ENCODE measurements around the gene LPCAT1. TPM values are rescaled to one million over a fixed set of nuclear protein-coding genes. Genes with fewer than 3 reads are reported as not detected.
A peak's percentile ranks its signal among the peaks of the same experiment; 100 is the strongest.

LPCAT1 gene
- total and polyA plus RNA-seq, 2 of the 13 experiments (the other 11 are each of a cell fraction or from before 2014, with no cell fraction given), result 29.8 to 90.6 TPM

DNA sequence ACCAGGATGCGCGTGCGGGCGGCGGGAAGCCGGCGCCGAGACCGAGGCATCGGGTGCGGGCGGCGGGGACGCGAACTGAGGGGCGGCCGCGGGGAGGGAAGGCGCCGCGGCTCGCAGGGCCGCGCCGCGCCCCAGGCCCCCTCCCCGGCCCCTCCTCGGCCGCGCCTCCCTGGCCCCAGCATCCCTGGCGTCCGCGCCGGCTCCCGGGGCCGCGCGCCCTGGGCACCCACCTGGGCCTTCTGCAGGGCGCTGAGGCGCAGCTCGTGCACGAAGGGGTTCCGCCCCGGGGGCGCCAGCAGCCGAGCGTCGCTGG, 324 bp downstream of the LPCAT1 start (continued):
- TF ChIP-seq ZNF20 (CRISPR knock-in tag; IDR thresholded peaks at IDR 0.05), result no peak

DNA sequence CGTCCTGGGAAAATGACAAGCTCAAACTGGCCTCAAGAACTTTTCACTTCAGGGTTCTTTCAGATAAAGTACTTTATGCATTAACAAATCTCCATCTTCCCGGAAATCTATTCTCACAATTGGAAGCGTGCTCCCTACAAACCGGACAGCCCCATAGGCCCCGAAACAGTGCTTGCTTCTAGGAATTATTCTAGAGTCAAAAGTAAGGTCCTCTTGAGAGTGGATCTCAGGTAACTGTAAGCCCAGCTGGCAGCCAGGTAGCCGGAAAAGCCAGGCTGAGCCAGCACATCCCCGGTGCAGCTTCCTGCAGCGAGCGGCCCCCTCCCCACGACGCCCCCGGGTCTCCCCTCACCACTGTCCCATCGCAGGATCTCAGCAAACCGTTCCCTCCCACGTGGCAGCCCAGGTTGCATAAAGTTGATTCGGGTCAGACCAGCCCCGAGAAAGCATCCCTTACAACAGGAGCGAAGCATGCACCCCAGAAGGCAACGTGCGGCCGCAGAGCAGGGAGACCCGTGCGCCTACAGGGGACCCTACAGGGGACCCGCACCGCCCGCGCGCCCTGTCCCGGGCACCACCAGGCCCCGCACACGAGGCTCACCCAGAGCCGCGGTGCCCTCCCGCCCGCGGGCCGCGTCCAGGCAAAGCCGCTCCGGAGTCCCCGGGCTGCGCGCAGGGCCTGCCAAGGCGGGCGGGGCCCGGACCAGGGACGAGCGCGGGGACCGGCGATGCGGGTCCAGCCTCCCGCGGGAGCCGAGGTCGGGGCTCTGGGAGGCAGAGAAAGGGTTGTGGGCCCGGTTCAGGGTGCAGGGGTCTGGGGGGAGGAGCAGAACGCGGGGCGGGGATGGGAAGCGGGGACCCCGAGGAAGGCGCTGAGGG, 920 bp downstream of the LPCAT1 start:
- Histone ChIP-seq H4K20me1 (ENCODE audit: insufficient read depth, low read length) (peaks cover 23% of the 10 kb centered on the region; the same call in 1 of the 2 replicates), H2AFZ (ENCODE audit: low read length) (no peak overlapping the region), H3K27ac (ENCODE audit: extremely low read length, insufficient read depth, low read length) (peak overlapping the region; percentile 40), H3K4me1 (ENCODE audit: insufficient read depth, low read length) (peaks cover 52% of the 10 kb centered on the region), H3K79me2 (ENCODE audit: insufficient read depth, low read length) (peaks cover 48% of the 10 kb centered on the region), H3K9ac (ENCODE audit: insufficient read depth, low read depth, low read length) (peak overlapping the region; percentile 76), H3K27me3 (ENCODE audit: control insufficient read depth in 1 of 2, insufficient read depth in 2 of 2, low read length in 2 of 2) (no peaks in the 10 kb centered on the region), H3K4me2 (ENCODE audit: low read depth, low read length) (peak overlapping the region; percentile 90), H3K4me3 (replicated peaks in 1 of 3; ENCODE audit: insufficient read depth in 1 of 3, low read depth in 2 of 3, low read length in 3 of 3) (peak overlapping the region; percentile 81 to 94 (median 90)), H3K36me3 (replicated peaks in 1 of 2; ENCODE audit: control insufficient read depth in 1 of 2, insufficient read depth in 2 of 2, low read length in 2 of 2) (peaks cover 12 to 28% of the 10 kb centered on the region in 2 experiments), H3K9me3 (ENCODE audit: low read length) (no peaks in the 10 kb centered on the region)
- in situ Hi-C loops (cut with HindIII; ENCODE audit: extremely low pct_ligation_motif_present, low pct_unique_long_range_greater_than_20kb) (loop anchor here (5.0 to 25.0 kb wide), 2 partner anchors 39 to 114 kb away; no protein-coding TSS in a partner anchor), intact Hi-C loops (cut with micrococcal nuclease; ENCODE audit: unreplicated experiment) (loop anchor here (1.0 to 5.0 kb wide), 2 partner anchors 45 to 69 kb away; no protein-coding TSS in a partner anchor)
- peak; percentile 8; the same call in 2 of the 3 replicates for ATAC-seq
- BruUV-seq (replicated peaks), result TSS peak; percentile 61
- DNase-seq (ENCODE audit: low spot score), result no peak
- FAIRE-seq, result no peak
- 0% methylated on average over 18 of the region's 63 CpGs for WGBS (ENCODE audit: low lambda C conversion rate)
- POLR2A ChIA-PET, result interaction anchor here (1.2 to 2.8 kb wide), 7 partner anchors 32 to 71 kb away, joined by 4 to 14 read pairs (median 8); no protein-coding TSS in a partner anchor
- CTCF ChIA-PET (ENCODE audit: low intra/inter-chr PET ratio, low total read pairs), result no interaction called here
- TF ChIP-seq SNAI1 (CRISPR knock-in tag; IDR thresholded peaks at IDR 0.05; ENCODE audit: borderline replicate concordance) (0 out of 2 replicates have a peak, but pooled peaks have one; percentile 45), ZNF317 (CRISPR knock-in tag; IDR thresholded peaks at IDR 0.05) (no peak), TP53 (CRISPR knock-in tag; conservative IDR thresholded peaks at IDR 0.05) (no peak), ZNF230 (CRISPR knock-in tag; IDR thresholded peaks at IDR 0.05) (0 out of 2 replicates have a peak, but pooled peaks have one; percentile 4), ZNF547 (CRISPR knock-in tag; IDR thresholded peaks at IDR 0.05) (peak; percentile 21; the same call in 1 of the 2 replicates), PLRG1 (conservative IDR thresholded peaks at IDR 0.05) (no peak), ZNF773 (CRISPR knock-in tag; IDR thresholded peaks at IDR 0.05; ENCODE audit: borderline replicate concordance) (no peak), HNRNPK (IDR thresholded peaks at IDR 0.05; ENCODE audit: low read depth, low read length, poor library complexity, severe bottlenecking) (peak; percentile 30), ZNF749 (CRISPR knock-in tag; IDR thresholded peaks at IDR 0.05; ENCODE audit: borderline replicate concordance) (0 out of 2 replicates have a peak, but pooled peaks have one; percentile 25)
- TF ChIP-seq, protein P1, sequence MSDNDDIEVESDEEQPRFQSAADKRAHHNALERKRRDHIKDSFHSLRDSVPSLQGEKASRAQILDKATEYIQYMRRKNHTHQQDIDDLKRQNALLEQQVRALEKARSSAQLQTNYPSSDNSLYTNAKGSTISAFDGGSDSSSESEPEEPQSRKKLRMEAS (IDR thresholded peaks at IDR 0.05), result peak; percentile 10
- TF ChIP-seq, protein P2, sequence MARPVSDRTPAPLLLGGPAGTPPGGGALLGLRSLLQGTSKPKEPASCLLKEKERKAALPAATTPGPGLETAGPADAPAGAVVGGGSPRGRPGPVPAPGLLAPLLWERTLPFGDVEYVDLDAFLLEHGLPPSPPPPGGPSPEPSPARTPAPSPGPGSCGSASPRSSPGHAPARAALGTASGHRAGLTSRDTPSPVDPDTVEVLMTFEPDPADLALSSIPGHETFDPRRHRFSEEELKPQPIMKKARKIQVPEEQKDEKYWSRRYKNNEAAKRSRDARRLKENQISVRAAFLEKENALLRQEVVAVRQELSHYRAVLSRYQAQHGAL (CRISPR knock-in tag; IDR thresholded peaks at IDR 0.05; ENCODE audit: not compliant biosample characterization), result no peak
- TF ChIP-seq, protein P3, sequence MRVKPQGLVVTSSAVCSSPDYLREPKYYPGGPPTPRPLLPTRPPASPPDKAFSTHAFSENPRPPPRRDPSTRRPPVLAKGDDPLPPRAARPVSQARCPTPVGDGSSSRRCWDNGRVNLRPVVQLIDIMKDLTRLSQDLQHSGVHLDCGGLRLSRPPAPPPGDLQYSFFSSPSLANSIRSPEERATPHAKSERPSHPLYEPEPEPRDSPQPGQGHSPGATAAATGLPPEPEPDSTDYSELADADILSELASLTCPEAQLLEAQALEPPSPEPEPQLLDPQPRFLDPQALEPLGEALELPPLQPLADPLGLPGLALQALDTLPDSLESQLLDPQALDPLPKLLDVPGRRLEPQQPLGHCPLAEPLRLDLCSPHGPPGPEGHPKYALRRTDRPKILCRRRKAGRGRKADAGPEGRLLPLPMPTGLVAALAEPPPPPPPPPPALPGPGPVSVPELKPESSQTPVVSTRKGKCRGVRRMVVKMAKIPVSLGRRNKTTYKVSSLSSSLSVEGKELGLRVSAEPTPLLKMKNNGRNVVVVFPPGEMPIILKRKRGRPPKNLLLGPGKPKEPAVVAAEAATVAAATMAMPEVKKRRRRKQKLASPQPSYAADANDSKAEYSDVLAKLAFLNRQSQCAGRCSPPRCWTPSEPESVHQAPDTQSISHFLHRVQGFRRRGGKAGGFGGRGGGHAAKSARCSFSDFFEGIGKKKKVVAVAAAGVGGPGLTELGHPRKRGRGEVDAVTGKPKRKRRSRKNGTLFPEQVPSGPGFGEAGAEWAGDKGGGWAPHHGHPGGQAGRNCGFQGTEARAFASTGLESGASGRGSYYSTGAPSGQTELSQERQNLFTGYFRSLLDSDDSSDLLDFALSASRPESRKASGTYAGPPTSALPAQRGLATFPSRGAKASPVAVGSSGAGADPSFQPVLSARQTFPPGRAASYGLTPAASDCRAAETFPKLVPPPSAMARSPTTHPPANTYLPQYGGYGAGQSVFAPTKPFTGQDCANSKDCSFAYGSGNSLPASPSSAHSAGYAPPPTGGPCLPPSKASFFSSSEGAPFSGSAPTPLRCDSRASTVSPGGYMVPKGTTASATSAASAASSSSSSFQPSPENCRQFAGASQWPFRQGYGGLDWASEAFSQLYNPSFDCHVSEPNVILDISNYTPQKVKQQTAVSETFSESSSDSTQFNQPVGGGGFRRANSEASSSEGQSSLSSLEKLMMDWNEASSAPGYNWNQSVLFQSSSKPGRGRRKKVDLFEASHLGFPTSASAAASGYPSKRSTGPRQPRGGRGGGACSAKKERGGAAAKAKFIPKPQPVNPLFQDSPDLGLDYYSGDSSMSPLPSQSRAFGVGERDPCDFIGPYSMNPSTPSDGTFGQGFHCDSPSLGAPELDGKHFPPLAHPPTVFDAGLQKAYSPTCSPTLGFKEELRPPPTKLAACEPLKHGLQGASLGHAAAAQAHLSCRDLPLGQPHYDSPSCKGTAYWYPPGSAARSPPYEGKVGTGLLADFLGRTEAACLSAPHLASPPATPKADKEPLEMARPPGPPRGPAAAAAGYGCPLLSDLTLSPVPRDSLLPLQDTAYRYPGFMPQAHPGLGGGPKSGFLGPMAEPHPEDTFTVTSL (CRISPR knock-in tag; IDR thresholded peaks at IDR 0.05; ENCODE audit: borderline replicate concordance), result no peak

All from HepG2 (cell line).